ENCODE results near the gene GLDN.

DNA sequence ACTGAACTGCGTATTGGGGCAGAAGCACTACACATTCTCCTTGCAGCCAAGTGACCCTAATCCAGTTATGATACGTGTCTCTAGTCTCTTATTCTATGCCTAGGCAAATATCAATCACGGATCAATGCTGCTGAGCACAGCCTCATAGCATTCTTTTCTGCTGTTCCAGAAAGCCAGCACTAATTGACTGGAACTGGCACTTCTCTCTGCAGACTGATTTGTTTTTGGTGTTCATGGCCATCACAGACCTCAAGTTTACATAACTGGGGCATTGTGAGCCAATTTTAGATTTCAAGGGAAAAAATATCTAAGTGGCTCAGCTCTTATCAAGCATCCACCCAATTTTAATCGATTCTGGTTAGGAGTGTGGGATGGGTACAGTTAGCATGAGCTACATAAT, 37.9 kb downstream of the GLDN start:
- no peak for TF ChIP-seq CTCF (IDR thresholded peaks at IDR 0.05 in 2 of 3, conservative IDR thresholded peaks at IDR 0.05 in 1 of 3; ENCODE audit: control insufficient read depth in 2 of 3, extremely low read depth in 1 of 3, insufficient read depth in 1 of 3, low read depth in 3 of 3, low read length in 3 of 3)
- TF ChIP-seq POLR2A (IDR thresholded peaks at IDR 0.05; ENCODE audit: low read depth, low read length) = no peak
- no peak for TF ChIP-seq CHD1 (IDR thresholded peaks at IDR 0.05; ENCODE audit: low read depth, low read length)
- no peak for TF ChIP-seq POLR2AphosphoS5 (IDR thresholded peaks at IDR 0.05; ENCODE audit: low read length)
